NCI-H446 treated with DMSO at 0.1 percent for 48 hours (cell line): ENCODE data around the gene LRP5.
"Not testable (repeated sequence)": the region's sequence is repeated elsewhere in the genome, so short reads cannot be mapped to it uniquely, and the experiment has no call there.

Experiments
- DNase-seq: peaks from one replicate; lab custom pipeline; 2025; lab: John Stamatoyannopoulos, UW

LRP5 gene

GRCh38 chr11:68423481-68423880, 111.1 kb downstream of the LRP5 start:
- DNase-seq = no peak

- no peak for DNase-seq
Observed at GRCh38 chr11:68424101-68424632, 111.8 kb downstream of the LRP5 start.

GRCh38 chr11:68424981-68425865, 112.8 kb downstream of the LRP5 start:
- DNase-seq = no peak

- DNase-seq = no peak
Observed at GRCh38 chr11:68425866-68426380, 113.5 kb downstream of the LRP5 start.

GRCh38 chr11:68429661-68430060, 117.3 kb downstream of the LRP5 start:
- DNase-seq = no peak

GRCh38 chr11:68430384-68430783, 118.0 kb downstream of the LRP5 start:
- DNase-seq = no peak

GRCh38 chr11:68430801-68431200, 118.4 kb downstream of the LRP5 start:
- DNase-seq = no peak

- no peak for DNase-seq
Observed at GRCh38 chr11:68431984-68432645, 119.7 kb downstream of the LRP5 start.

GRCh38 chr11:68432874-68433273, 120.5 kb downstream of the LRP5 start:
- DNase-seq = no peak

- DNase-seq = no peak
Observed at GRCh38 chr11:68433541-68433940, 121.2 kb downstream of the LRP5 start.

GRCh38 chr11:68434159-68434558, 121.8 kb downstream of the LRP5 start:
- DNase-seq = not testable (repeated sequence)

GRCh38 chr11:68436162-68436888, 123.9 kb downstream of the LRP5 start:
- no peak for DNase-seq

- no peak for DNase-seq
Observed at GRCh38 chr11:68436985-68437926, 124.9 kb downstream of the LRP5 start.

- DNase-seq = no peak
Observed at GRCh38 chr11:68437927-68438657, 125.7 kb downstream of the LRP5 start.

- no peak for DNase-seq
Observed at GRCh38 chr11:68438658-68439259, 126.4 kb downstream of the LRP5 start.

GRCh38 chr11:68439355-68440065, 127.1 kb downstream of the LRP5 start:
- DNase-seq = no peak

- no peak for DNase-seq
Observed at GRCh38 chr11:68440224-68440623, 127.8 kb downstream of the LRP5 start.

GRCh38 chr11:68441466-68442230, 129.3 kb downstream of the LRP5 start:
- peak; percentile 10 for DNase-seq
